ENCODE measurements around the gene ARHGAP6.
A peak's percentile ranks its signal among the peaks of the same experiment; 100 is the strongest.

DNA sequence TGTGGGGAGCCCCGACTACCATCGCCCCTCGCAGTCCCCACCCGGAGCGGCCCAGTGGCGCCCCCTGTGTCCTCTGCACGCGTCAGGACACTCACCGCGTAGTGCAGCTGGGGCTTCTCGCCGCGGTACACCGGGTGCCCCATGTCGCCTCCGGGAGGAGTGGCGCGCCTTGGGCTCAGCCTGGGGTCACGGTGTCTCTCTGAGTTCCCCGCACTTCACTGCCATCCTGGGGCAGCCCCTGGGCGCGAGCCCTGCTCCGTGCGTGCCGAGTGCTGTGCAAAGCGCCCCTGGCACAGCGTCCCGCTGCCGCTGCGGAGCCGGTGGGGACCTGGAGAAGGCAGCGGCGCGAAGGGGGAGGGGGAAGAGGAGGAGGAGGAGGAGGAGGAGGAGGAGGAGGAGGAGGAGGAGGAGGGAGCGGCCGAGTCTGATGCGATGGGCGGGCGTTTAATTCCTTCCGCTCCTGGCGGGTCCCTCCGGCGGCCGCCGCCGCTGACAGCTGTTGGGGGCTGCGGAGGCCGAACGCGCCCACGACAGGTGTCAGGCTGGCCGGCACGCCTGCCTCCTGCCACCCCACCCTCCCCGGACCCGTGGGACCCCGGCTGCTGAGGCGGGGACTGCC lies 238.2 kb downstream of the ARHGAP6 start:
- TF ChIP-seq CTCF (IDR thresholded peaks at IDR 0.05) = peak; percentile 51
- TF ChIP-seq EZH2phosphoT487 (IDR thresholded peaks at IDR 0.05) = no peak

Data from neural progenitor cell (in vitro differentiated cells).